Thyroid gland (tissue), 4 donors: ENCODE data around the gene AFAP1L1. TPM values are rescaled to one million over a fixed set of nuclear protein-coding genes. Genes with fewer than 3 reads are reported as not detected.
A peak's percentile ranks its signal among the peaks of the same experiment; 100 is the strongest.

Source experiments
- DNase-seq, 2 donors: peaks; one replicate each; pipeline ENCODE4 v3.0.0-alpha.2; 2019
- H3K27ac ChIP-seq, 3 donors: fragments of 200-600 bp; sonication (generic); 1 replicate in 2 of 3; 2 replicates in 1 of 3; pipeline ENCODE4 v1.5.1; 2016 to 2019; ENCODE audit warnings: mild to moderate bottlenecking in 1 of 3, moderate library complexity in 1 of 3
- H3K27me3 ChIP-seq: fragments of 200-600 bp; sonication (generic); one replicate; pipeline ENCODE4 v1.5.1; 2019
- H3K36me3 ChIP-seq, 2 donors: fragments of 200-600 bp; sonication (generic); one replicate each; pipeline ENCODE4 v1.5.1; 2016 to 2019
- H3K4me1 ChIP-seq, 2 donors: fragments of 200-600 bp; sonication (generic); one replicate each; pipeline ENCODE4 v1.5.1; 2017 to 2019
- H3K4me3 ChIP-seq, 3 donors: fragments of 200-600 bp; sonication (generic); replicated peaks in 1 of 3; 1 replicate in 2 of 3; 2 replicates in 1 of 3; pipeline ENCODE4 v1.5.1; 2016; ENCODE audit warnings: mild to moderate bottlenecking in 1 of 3
- H3K9me3 ChIP-seq: fragments of 200-600 bp; sonication (generic); one replicate; pipeline ENCODE4 v1.5.1; 2017
- CTCF ChIP-seq, 6 experiments: fragments of 200-600 bp in 3 of 6; fragments of 450-650 bp in 3 of 6; sonication (generic) in 3 of 6; IDR thresholded peaks; one replicate each; pipeline ENCODE4 v1.5.1; 2016 to 2019; ENCODE audit warnings: antibody characterized with exemption in 6 of 6, mild to moderate bottlenecking in 2 of 6, inconsistent platforms in 1 of 6, moderate library complexity in 1 of 6
- POLR2A ChIP-seq, 2 donors: fragments of 450-650 bp; IDR thresholded peaks; one replicate each; pipeline ENCODE4 v1.6.1; 2017; ENCODE audit warnings: antibody characterized with exemption in 2 of 2, mild to moderate bottlenecking in 2 of 2, moderate library complexity in 1 of 2
- WGBS, 2 donors: methylation state at CpG; one replicate each; pipeline ENCODE4 v1.1.5; 2017; 5-methylcytosine and 5-hydroxymethylcytosine counted together
- intact Hi-C: fragments of 100-400 bp; cut with DNase I; formaldehyde crosslinking; loops from one replicate; pipeline ENCODE4 v1.15.1; 2023
- total RNA-seq, 4 donors: library from RNA; depleted of rRNA; stranded (reverse); fragments of >200 nt; gene quantifications; one replicate each; pipeline ENCODE4 v1.2.3, GENCODE V29; 2016

AFAP1L1 gene
- total RNA-seq, 4 donors from 2014 or later, result 15.9 to 43.1 (median 26.8) TPM

GRCh38 chr5:149289301-149289700 lies 17.6 kb downstream of the AFAP1L1 start:
- no peaks in the 10 kb centered on the region for H3K9me3 ChIP-seq
- peak overlapping the region in 2 of 3 donors; percentile 13 to 42 for H3K27ac ChIP-seq
- no peak for DNase-seq
- intact Hi-C loops, result no loop called here
- H3K4me3 ChIP-seq, result no peak overlapping the region
- H3K4me1 ChIP-seq, result no peaks in the 10 kb centered on the region
- TF ChIP-seq POLR2A (IDR thresholded peaks at IDR 0.05), result no peak
- no peak for TF ChIP-seq CTCF (IDR thresholded peaks at IDR 0.05)
- 41 to 52% methylated on average over 7 of the region's 7 CpGs for WGBS, 2 donors
- no peaks in the 10 kb centered on the region for H3K36me3 ChIP-seq
- no peaks in the 10 kb centered on the region for H3K27me3 ChIP-seq

- DNase-seq, result no peak
- no peaks in the 10 kb centered on the region for H3K36me3 ChIP-seq
- no peak overlapping the region for H3K27ac ChIP-seq
- intact Hi-C loops, result no loop called here
- TF ChIP-seq CTCF (IDR thresholded peaks at IDR 0.05) (no peak), POLR2A (IDR thresholded peaks at IDR 0.05) (no peak)
- 43 to 55% methylated on average over 10 of the region's 10 CpGs for WGBS, 2 donors
- no peak overlapping the region for H3K4me3 ChIP-seq
- H3K9me3 ChIP-seq, result no peaks in the 10 kb centered on the region
- H3K4me1 ChIP-seq, result peaks cover 0 to 4% of the 10 kb centered on the region in 2 donors
- no peaks in the 10 kb centered on the region for H3K27me3 ChIP-seq
Observed at GRCh38 chr5:149294872-149295829, 23.5 kb downstream of the AFAP1L1 start.

DNA sequence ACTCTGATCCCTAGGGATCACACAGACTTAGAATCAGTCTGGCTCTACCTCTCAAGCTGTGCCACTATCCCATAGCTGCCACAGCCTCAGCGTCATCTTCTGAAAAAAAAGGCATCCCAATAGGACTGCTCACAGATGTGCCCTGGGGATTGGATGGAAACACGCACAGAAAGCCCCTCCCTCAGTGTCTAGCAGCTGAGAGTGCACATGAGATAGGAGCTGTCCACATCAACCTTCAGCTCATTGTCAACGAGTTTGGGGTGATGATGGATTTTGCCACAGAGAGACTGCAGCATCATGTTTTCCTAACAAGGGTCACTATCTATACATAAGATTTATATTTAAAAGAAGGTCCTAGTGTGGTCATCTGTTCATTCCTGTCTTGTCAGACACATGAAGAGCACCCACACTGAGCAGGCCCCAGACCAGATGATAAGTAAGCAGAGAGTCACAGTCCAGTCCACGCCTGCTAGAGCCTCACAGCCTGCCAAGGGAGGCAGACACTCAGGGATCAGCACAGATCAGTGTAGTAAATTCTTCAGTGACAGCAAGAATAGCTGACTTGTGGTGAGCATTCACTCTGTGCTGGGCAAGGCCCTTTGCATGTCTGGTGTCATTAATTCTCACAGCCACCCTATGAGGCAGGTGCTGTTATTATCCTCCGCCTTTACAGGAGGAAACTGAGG lies 25.8 kb downstream of the AFAP1L1 start:
- no peaks in the 10 kb centered on the region for H3K36me3 ChIP-seq
- peaks cover 0 to 4% of the 10 kb centered on the region in 2 donors for H3K4me1 ChIP-seq
- H3K4me3 ChIP-seq, result no peak overlapping the region
- peak overlapping the region in 1 of 3 donors; percentile 17 for H3K27ac ChIP-seq
- H3K27me3 ChIP-seq, result no peaks in the 10 kb centered on the region
- 87 to 91% methylated on average over 4 to 5 of the region's 5 CpGs for WGBS, 2 donors
- H3K9me3 ChIP-seq, result no peaks in the 10 kb centered on the region
- DNase-seq, result no peak
- TF ChIP-seq CTCF (IDR thresholded peaks at IDR 0.05), result no peak
- TF ChIP-seq POLR2A (IDR thresholded peaks at IDR 0.05), result no peak
- intact Hi-C loops, result no loop called here

- Histone ChIP-seq H3K4me3 (no peak overlapping the region), H3K27me3 (no peaks in the 10 kb centered on the region), H3K4me1 (peaks cover 0 to 4% of the 10 kb centered on the region in 2 donors), H3K9me3 (no peaks in the 10 kb centered on the region), H3K27ac (peak overlapping the region in 1 of 3 donors; percentile 17), H3K36me3 (no peaks in the 10 kb centered on the region)
- intact Hi-C loops, result no loop called here
- DNase-seq, result no peak
- WGBS, 2 donors, result 64 to 69% methylated on average over 1 of the region's 1 CpG
- no peak for TF ChIP-seq POLR2A (IDR thresholded peaks at IDR 0.05)
- no peak for TF ChIP-seq CTCF (IDR thresholded peaks at IDR 0.05)
Observed at GRCh38 chr5:149298163-149298562, 26.5 kb downstream of the AFAP1L1 start.
